WTC11 (cell line): ENCODE data around the gene ACSF3.

Source experiments
- GABPB1 ChIP-seq: sonication (generic); formaldehyde crosslinking; IDR thresholded peaks from 2 replicates; pipeline ENCODE4 v1.8.1; 2023; ENCODE audit warnings: mild to moderate bottlenecking, missing genetic modification reagents
- SP1 ChIP-seq: sonication (generic); formaldehyde crosslinking; conservative IDR thresholded peaks from 2 replicates; pipeline ENCODE4 v1.8.1; 2022; ENCODE audit warnings: missing genetic modification reagents
- ZBTB21 ChIP-seq: sonication (generic); formaldehyde crosslinking; IDR thresholded peaks from 2 replicates; pipeline ENCODE4 v1.8.1; 2023; ENCODE audit warnings: mild to moderate bottlenecking, missing genetic modification reagents, borderline replicate concordance
- ZNF121 ChIP-seq: sonication (generic); formaldehyde crosslinking; IDR thresholded peaks from 2 replicates; pipeline ENCODE4 v1.8.0; 2023; ENCODE audit warnings: missing genetic modification reagents
- TF ChIP-seq, protein P1 (sequence below): sonication (generic); formaldehyde crosslinking; IDR thresholded peaks from 2 replicates; pipeline ENCODE4 v1.8.1; 2022; ENCODE audit warnings: mild to moderate bottlenecking, missing genetic modification reagents, moderate library complexity, borderline replicate concordance
- TF ChIP-seq, protein P2 (sequence below): fragments of 200-600 bp; IDR thresholded peaks from 2 replicates; pipeline ENCODE4 v1.8.0; 2022; ENCODE audit warnings: antibody characterized with exemption

DNA sequence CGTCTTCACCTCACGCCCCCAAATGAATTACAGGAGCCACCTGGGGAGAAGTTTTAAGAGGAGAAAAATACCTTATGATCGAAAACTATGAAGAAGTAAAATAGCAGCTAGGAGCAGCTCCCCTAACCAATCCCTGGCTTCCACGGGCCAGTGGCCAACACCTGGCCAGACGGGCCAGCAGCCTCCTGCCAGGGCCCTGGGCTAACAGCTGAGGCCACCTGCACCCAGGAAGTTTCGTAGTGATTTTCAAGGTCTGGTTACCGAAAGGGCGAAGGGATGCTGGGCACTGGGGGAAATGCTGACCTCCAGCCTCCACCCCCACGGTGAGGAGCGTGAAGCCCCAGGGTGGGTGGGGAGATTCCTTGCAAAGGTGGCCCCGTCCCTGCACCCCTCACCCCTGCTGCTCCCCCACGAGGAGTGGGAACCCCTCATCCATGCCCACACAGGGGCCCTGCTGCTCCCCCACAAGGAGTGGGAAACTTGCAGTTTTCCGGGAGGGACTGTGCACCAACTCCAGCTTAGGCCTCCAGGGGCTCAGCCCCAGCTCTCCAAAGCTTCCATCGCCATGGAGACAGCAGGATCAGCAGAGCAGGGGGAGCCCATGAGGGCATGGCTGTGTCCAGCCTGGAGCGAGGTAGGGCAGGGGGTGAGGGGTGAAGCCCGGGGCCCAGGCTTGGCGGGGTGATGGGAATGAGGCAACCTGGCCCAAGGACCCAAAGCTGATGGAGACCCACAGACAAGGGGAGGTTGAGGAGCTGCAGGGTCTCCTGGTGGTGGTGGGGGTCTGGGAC is 31.9 kb upstream of the ACSF3 start:
- TF ChIP-seq, protein P1, sequence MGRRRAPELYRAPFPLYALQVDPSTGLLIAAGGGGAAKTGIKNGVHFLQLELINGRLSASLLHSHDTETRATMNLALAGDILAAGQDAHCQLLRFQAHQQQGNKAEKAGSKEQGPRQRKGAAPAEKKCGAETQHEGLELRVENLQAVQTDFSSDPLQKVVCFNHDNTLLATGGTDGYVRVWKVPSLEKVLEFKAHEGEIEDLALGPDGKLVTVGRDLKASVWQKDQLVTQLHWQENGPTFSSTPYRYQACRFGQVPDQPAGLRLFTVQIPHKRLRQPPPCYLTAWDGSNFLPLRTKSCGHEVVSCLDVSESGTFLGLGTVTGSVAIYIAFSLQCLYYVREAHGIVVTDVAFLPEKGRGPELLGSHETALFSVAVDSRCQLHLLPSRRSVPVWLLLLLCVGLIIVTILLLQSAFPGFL (CRISPR knock-in tag) = no peak
- TF ChIP-seq ZNF121 (CRISPR knock-in tag) (no peak), GABPB1 (no peak), ZBTB21 (CRISPR knock-in tag) (no peak), SP1 (CRISPR knock-in tag) (no peak)
- TF ChIP-seq, protein P2, sequence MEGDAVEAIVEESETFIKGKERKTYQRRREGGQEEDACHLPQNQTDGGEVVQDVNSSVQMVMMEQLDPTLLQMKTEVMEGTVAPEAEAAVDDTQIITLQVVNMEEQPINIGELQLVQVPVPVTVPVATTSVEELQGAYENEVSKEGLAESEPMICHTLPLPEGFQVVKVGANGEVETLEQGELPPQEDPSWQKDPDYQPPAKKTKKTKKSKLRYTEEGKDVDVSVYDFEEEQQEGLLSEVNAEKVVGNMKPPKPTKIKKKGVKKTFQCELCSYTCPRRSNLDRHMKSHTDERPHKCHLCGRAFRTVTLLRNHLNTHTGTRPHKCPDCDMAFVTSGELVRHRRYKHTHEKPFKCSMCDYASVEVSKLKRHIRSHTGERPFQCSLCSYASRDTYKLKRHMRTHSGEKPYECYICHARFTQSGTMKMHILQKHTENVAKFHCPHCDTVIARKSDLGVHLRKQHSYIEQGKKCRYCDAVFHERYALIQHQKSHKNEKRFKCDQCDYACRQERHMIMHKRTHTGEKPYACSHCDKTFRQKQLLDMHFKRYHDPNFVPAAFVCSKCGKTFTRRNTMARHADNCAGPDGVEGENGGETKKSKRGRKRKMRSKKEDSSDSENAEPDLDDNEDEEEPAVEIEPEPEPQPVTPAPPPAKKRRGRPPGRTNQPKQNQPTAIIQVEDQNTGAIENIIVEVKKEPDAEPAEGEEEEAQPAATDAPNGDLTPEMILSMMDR = no peak
